Mesodermal cell (in vitro differentiated cells): Measurements from ENCODE around the gene GALNT15.

Experiments used
- H3K27ac ChIP-seq: 2 replicates; pipeline ENCODE4 v1.7.0; 2013; ENCODE audit warnings: mild to moderate bottlenecking, low read depth, low read length, moderate library complexity; ENCODE audit not compliant: severe bottlenecking
- H3K36me3 ChIP-seq: 2 replicates; pipeline ENCODE4 v1.7.1; 2013; ENCODE audit warnings: mild to moderate bottlenecking, low read length, moderate library complexity; ENCODE audit not compliant: control insufficient read depth, insufficient read depth
- H3K4me1 ChIP-seq: one replicate; pipeline ENCODE4 v1.7.1; 2013; ENCODE audit warnings: mild to moderate bottlenecking, low read length; ENCODE audit not compliant: insufficient read depth, control insufficient read depth, poor library complexity, severe bottlenecking
- H3K4me3 ChIP-seq: 2 replicates; pipeline ENCODE4 v1.7.0; 2013; ENCODE audit warnings: low read length, control low read depth, mild to moderate bottlenecking; ENCODE audit not compliant: insufficient read depth, poor library complexity, severe bottlenecking; ENCODE audit errors: extremely low read depth
- H3K9me3 ChIP-seq: 2 replicates; pipeline ENCODE4 v1.7.1; 2013; ENCODE audit warnings: mild to moderate bottlenecking, low read length, moderate library complexity; ENCODE audit not compliant: control insufficient read depth
- WGBS, 2 experiments: methylation state at CpG; one replicate each; pipeline ENCODE4 v1.1.5; 2013; ENCODE audit warnings: missing lambda C conversion rate in 2 of 2; ENCODE audit not compliant: insufficient coverage in 2 of 2; 5-methylcytosine and 5-hydroxymethylcytosine counted together

Gene GALNT15

DNA sequence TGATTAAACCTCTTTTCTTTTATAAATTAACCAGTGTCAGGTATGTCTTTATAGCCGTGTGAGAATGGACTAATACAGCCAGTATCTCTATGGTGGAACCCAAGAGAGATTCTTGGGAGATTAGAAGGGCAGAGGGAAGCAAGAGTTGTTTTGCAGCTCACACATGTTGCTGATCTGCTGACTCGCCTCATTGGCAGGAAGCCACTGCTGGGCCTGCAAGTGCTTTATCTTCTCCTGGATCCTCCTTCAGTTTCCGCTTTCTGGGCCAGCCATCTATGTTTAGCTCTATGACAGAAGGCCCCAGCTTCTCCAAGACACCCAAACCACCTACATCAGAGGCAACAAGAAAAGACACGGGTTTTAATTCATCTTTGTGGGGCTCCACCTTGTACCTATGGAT is 23.4 kb upstream of the GALNT15 start:
- Histone ChIP-seq H3K4me3 (no peak overlapping the region), H3K36me3 (no peaks in the 10 kb centered on the region), H3K9me3 (peaks cover 8% of the 10 kb centered on the region), H3K4me1 (no peaks in the 10 kb centered on the region), H3K27ac (no peak overlapping the region)
- 84 to 96% methylated on average over 3 to 4 of the region's 4 CpGs for WGBS, 2 experiments

DNA sequence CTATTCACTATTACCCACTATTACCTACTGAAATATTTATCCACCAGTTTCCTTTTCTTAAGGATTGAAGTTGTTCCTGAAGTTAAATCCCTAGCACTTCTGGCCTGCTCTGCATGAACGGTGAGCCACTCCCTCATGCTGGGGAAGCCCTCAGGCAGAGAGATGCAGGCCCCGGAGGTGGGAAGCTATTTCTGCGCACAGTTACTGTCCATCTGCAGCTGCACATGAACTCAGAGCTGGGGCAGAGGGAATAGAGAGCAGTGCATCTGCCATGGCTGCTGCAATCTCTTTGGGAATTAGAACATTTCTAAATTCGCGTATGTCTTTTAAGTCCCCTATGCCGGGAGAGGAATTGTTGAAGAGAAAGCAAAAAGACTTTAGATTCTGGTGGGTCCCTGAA is 6.3 kb upstream of the GALNT15 start:
- WGBS, 2 experiments = 89 to 95% methylated on average over 4 to 6 of the region's 6 CpGs
- Histone ChIP-seq H3K9me3 (no peaks in the 10 kb centered on the region), H3K36me3 (no peaks in the 10 kb centered on the region), H3K27ac (no peak overlapping the region), H3K4me3 (no peak overlapping the region), H3K4me1 (no peaks in the 10 kb centered on the region)

- Histone ChIP-seq H3K36me3 (no peaks in the 10 kb centered on the region), H3K4me1 (peaks cover 3% of the 10 kb centered on the region), H3K4me3 (no peak overlapping the region), H3K27ac (no peak overlapping the region), H3K9me3 (no peaks in the 10 kb centered on the region)
- 93 to 95% methylated on average over 2 of the region's 2 CpGs for WGBS, 2 experiments
Observed at GRCh38 chr3:16171009-16171408, 3.5 kb upstream of the GALNT15 start.

- Histone ChIP-seq H3K36me3 (no peaks in the 10 kb centered on the region), H3K27ac (no peak overlapping the region), H3K4me3 (no peak overlapping the region), H3K9me3 (no peaks in the 10 kb centered on the region), H3K4me1 (peaks cover 3% of the 10 kb centered on the region)
- 67 to 100% methylated on average over 1 of the region's 1 CpG for WGBS, 2 experiments
Observed at GRCh38 chr3:16171825-16172224, 2.7 kb upstream of the GALNT15 start.

DNA sequence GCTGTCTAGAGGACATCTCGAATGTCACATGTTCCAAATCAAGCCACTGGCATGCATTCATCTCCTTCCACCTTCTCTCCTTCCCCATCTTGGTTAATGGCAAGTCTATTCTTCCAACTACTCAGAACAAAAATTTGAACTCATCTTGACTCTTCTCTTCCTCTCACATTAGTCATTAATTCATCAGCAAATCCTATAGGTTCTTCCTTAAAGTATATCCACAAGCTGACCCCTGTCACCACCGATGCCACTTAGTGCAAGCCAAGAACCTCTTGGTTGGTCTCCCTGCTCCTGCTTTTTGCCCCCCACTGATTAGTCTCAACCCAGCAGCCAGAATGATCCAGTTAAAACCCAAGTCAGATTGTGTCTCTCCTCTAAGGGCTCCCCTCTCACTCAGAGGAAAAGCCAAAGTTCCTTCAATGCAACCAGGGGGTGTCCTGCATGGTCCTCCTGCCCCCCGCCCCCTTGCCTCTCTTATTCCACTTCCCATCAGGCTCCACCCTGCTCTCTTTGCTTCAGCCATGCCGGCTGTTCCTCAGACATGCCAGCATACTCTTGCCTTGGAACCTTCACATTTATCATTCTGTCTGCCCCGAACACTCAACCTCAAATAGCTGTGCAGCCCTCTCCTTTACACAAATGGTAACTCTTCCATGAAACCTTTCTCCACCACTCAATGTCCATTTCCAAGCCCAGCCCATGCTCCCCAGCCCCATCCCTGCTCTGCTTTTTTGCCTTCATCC is 1.0 kb upstream of the GALNT15 start:
- Histone ChIP-seq H3K36me3 (no peaks in the 10 kb centered on the region), H3K9me3 (no peaks in the 10 kb centered on the region), H3K4me1 (peaks cover 3% of the 10 kb centered on the region), H3K27ac (no peak overlapping the region), H3K4me3 (no peak overlapping the region)
- WGBS, 2 experiments = 88 to 93% methylated on average over 5 of the region's 5 CpGs

- peaks cover 3% of the 10 kb centered on the region for H3K4me1 ChIP-seq
- no peaks in the 10 kb centered on the region for H3K9me3 ChIP-seq
- no peaks in the 10 kb centered on the region for H3K36me3 ChIP-seq
- no peak overlapping the region for H3K4me3 ChIP-seq
- no peak overlapping the region for H3K27ac ChIP-seq
- 0% methylated on average over 1 of the region's 1 CpG; no CpG with 5 or more reads in 1 of the 2 experiments for WGBS, 2 experiments
Observed at GRCh38 chr3:16174026-16174355, 489 bp upstream of the GALNT15 start.

GRCh38 chr3:16174976-16175901 is 759 bp downstream of the GALNT15 start:
- Histone ChIP-seq H3K9me3 (no peaks in the 10 kb centered on the region), H3K4me1 (peaks cover 7% of the 10 kb centered on the region), H3K4me3 (no peak overlapping the region), H3K36me3 (no peaks in the 10 kb centered on the region), H3K27ac (no peak overlapping the region)
- WGBS, 2 experiments = 85 to 90% methylated on average over 14 to 15 of the region's 19 CpGs

GRCh38 chr3:16176391-16177030 is 2.0 kb downstream of the GALNT15 start:
- no peak overlapping the region for H3K27ac ChIP-seq
- no peaks in the 10 kb centered on the region for H3K9me3 ChIP-seq
- no peaks in the 10 kb centered on the region for H3K36me3 ChIP-seq
- WGBS, 2 experiments = 81 to 86% methylated on average over 6 of the region's 6 CpGs
- H3K4me1 ChIP-seq = peaks cover 7% of the 10 kb centered on the region
- H3K4me3 ChIP-seq = no peak overlapping the region

- Histone ChIP-seq H3K4me3 (no peak overlapping the region), H3K27ac (no peak overlapping the region), H3K9me3 (no peaks in the 10 kb centered on the region), H3K4me1 (peaks cover 7% of the 10 kb centered on the region), H3K36me3 (no peaks in the 10 kb centered on the region)
- 86 to 87% methylated on average over 4 of the region's 4 CpGs for WGBS, 2 experiments
Observed at GRCh38 chr3:16177382-16177781, 2.9 kb downstream of the GALNT15 start.

DNA sequence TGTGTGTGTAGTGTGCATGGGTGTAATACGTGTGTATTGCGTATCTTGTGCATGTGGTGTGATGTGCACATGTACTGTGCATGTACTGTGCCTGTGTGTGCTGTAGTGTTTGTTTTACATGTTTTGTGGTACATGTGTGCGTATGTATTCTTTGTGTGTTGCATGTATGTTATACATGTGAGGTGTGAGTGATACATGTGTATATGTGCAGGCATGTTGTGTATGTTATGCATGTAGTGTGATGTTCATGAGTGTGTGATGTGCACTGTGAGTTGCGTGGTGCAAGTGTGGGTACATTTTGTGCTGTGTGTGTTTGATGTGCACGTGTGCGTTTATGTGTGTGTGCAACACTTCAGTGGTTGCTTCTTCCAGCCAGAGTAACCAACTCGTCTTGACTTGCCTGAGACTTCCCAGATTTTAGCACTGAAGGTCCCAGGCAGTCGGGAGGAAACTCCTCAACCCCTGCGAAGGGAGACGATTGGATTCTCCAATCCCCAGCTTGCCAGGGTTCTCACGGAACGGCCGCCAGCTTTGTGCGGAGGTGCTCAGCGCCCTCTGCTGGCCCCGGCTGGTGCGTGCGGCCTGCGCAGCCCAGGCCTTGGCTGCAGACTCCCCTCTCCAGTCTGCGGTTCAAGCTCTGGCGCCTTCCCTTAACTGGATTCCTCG is 3.6 kb downstream of the GALNT15 start:
- WGBS, 2 experiments = 26 to 30% methylated on average over 22 of the region's 22 CpGs
- H3K36me3 ChIP-seq = no peaks in the 10 kb centered on the region
- H3K9me3 ChIP-seq = no peaks in the 10 kb centered on the region
- peaks cover 12% of the 10 kb centered on the region for H3K4me1 ChIP-seq
- H3K4me3 ChIP-seq = no peak overlapping the region
- no peak overlapping the region for H3K27ac ChIP-seq
